HG02943 (cell line): ENCODE data around the gene SRRM2.

Source experiments
- ATAC-seq: cut with Tn5 transposase; IDR thresholded peaks from one replicate; pipeline ENCODE4 v1.9.1; 2021; ENCODE audit warnings: mild to moderate bottlenecking, low read depth, moderate library complexity; ENCODE audit not compliant: unreplicated experiment

The SRRM2 gene

GRCh38 chr16:2737895-2738418 is 14.5 kb upstream of the SRRM2 start:
- no peak for ATAC-seq

GRCh38 chr16:2738615-2739014 is 13.8 kb upstream of the SRRM2 start:
- no peak for ATAC-seq

GRCh38 chr16:2739625-2740430 is 12.6 kb upstream of the SRRM2 start:
- no peak for ATAC-seq

- no peak for ATAC-seq
Observed at GRCh38 chr16:2740476-2740875, 12.0 kb upstream of the SRRM2 start.

GRCh38 chr16:2741168-2741567 is 11.3 kb upstream of the SRRM2 start:
- no peak for ATAC-seq

- no peak for ATAC-seq
Observed at GRCh38 chr16:2742323-2743006, 10.0 kb upstream of the SRRM2 start.

- ATAC-seq: no peak
Observed at GRCh38 chr16:2743007-2743810, 9.2 kb upstream of the SRRM2 start.

GRCh38 chr16:2744711-2745110 is 7.7 kb upstream of the SRRM2 start:
- no peak for ATAC-seq

- no peak for ATAC-seq
Observed at GRCh38 chr16:2745116-2745890, 7.1 kb upstream of the SRRM2 start.

- ATAC-seq: no peak
Observed at GRCh38 chr16:2745961-2746360, 6.5 kb upstream of the SRRM2 start.

- ATAC-seq: no peak
Observed at GRCh38 chr16:2748757-2749455, 3.5 kb upstream of the SRRM2 start.

GRCh38 chr16:2749476-2749875 is 3.0 kb upstream of the SRRM2 start:
- no peak for ATAC-seq

- no peak for ATAC-seq
Observed at GRCh38 chr16:2749936-2750335, 2.5 kb upstream of the SRRM2 start.

GRCh38 chr16:2751577-2752034 is 832 bp upstream of the SRRM2 start:
- peak; percentile 36 for ATAC-seq

GRCh38 chr16:2752850-2753732 is 653 bp downstream of the SRRM2 start:
- ATAC-seq: peak; percentile 32

- no peak for ATAC-seq
Observed at GRCh38 chr16:2753733-2754020, 1.2 kb downstream of the SRRM2 start.

GRCh38 chr16:2755158-2755557 is 2.7 kb downstream of the SRRM2 start:
- ATAC-seq: no peak

- no peak for ATAC-seq
Observed at GRCh38 chr16:2756288-2757015, 4.0 kb downstream of the SRRM2 start.
